ENCODE results near the gene ITPKA.

- TF ChIP-seq CTCF (IDR thresholded peaks at IDR 0.05) (no peak), EP300 (IDR thresholded peaks at IDR 0.05) (no peak)
These were observed 28.6 kb upstream of the ITPKA start for GRCh38 chr15:41464889-41465580.

Data from tibial nerve (tissue), 4 donors.